Measurements from ENCODE around the gene BFSP2.

DNA sequence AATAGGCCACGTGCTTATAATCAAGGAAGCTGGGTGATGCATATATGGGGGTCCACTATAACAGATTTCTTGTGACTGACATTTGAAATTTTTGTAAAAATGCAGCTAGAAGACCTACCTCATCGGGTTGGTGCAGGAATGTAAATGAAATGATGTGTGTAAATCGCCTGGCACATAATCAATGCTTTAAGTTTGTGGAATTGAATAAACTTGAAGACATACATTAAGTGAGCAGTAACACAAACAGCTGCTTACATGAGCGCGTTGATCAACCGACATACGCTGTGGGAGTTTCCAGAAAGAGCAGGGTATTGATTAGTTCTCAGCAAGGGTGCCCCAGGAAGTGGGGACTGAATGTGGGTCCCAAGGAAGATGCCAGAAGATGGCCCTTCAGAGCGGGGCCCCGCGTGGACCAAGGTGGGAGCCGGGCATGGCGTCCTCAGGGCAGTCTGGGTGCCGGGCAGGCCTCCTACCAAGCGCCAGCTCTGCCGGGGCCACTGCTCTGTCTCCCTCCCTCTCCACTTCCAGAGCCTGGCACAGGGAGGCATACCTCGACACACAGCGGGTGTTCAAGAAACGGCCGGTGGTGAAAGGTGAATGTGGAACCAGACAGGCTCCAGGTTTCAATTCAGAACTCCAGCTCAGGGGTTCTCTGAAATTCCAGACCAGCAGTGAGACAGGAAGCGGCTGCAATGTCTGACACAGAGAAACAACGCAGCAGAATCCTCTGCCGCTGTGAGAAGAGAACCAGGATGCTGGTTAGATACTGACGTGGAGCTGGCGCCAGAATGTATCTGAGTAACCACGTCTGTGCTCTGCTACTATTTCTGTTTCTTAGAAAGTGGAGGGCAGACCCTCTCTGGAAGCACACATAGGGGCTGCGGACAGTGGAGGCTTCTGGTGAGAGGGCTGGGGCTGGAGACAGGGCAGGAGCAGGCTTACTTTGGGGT is 12.6 kb downstream of the BFSP2 start:
- TF ChIP-seq, protein P1, sequence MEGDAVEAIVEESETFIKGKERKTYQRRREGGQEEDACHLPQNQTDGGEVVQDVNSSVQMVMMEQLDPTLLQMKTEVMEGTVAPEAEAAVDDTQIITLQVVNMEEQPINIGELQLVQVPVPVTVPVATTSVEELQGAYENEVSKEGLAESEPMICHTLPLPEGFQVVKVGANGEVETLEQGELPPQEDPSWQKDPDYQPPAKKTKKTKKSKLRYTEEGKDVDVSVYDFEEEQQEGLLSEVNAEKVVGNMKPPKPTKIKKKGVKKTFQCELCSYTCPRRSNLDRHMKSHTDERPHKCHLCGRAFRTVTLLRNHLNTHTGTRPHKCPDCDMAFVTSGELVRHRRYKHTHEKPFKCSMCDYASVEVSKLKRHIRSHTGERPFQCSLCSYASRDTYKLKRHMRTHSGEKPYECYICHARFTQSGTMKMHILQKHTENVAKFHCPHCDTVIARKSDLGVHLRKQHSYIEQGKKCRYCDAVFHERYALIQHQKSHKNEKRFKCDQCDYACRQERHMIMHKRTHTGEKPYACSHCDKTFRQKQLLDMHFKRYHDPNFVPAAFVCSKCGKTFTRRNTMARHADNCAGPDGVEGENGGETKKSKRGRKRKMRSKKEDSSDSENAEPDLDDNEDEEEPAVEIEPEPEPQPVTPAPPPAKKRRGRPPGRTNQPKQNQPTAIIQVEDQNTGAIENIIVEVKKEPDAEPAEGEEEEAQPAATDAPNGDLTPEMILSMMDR (IDR thresholded peaks at IDR 0.05), result no peak
- TF ChIP-seq POLR2AphosphoS5 (IDR thresholded peaks at IDR 0.05; ENCODE audit: low read depth, low read length) (peak; percentile 59; the same call in 1 of the 2 replicates), SIN3A (IDR thresholded peaks at IDR 0.05; ENCODE audit: borderline replicate concordance, insufficient read depth, low read depth, low read length) (no peak)
- TF ChIP-seq, protein P2, sequence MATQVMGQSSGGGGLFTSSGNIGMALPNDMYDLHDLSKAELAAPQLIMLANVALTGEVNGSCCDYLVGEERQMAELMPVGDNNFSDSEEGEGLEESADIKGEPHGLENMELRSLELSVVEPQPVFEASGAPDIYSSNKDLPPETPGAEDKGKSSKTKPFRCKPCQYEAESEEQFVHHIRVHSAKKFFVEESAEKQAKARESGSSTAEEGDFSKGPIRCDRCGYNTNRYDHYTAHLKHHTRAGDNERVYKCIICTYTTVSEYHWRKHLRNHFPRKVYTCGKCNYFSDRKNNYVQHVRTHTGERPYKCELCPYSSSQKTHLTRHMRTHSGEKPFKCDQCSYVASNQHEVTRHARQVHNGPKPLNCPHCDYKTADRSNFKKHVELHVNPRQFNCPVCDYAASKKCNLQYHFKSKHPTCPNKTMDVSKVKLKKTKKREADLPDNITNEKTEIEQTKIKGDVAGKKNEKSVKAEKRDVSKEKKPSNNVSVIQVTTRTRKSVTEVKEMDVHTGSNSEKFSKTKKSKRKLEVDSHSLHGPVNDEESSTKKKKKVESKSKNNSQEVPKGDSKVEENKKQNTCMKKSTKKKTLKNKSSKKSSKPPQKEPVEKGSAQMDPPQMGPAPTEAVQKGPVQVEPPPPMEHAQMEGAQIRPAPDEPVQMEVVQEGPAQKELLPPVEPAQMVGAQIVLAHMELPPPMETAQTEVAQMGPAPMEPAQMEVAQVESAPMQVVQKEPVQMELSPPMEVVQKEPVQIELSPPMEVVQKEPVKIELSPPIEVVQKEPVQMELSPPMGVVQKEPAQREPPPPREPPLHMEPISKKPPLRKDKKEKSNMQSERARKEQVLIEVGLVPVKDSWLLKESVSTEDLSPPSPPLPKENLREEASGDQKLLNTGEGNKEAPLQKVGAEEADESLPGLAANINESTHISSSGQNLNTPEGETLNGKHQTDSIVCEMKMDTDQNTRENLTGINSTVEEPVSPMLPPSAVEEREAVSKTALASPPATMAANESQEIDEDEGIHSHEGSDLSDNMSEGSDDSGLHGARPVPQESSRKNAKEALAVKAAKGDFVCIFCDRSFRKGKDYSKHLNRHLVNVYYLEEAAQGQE (IDR thresholded peaks at IDR 0.05; ENCODE audit: insufficient read depth in 1 of 2, low read depth in 2 of 2, low read length in 1 of 2), result no peak

Data from Panc1 (cell line).